Measurements from ENCODE around the gene CBR3. TPM values are rescaled to one million over a fixed set of nuclear protein-coding genes. Genes with fewer than 3 reads are reported as not detected.

The CBR3 gene
- total RNA-seq, 4 donors from 2014 or later, result 2.7 to 5.1 (median 3.2) TPM; not detected in 1

DNA sequence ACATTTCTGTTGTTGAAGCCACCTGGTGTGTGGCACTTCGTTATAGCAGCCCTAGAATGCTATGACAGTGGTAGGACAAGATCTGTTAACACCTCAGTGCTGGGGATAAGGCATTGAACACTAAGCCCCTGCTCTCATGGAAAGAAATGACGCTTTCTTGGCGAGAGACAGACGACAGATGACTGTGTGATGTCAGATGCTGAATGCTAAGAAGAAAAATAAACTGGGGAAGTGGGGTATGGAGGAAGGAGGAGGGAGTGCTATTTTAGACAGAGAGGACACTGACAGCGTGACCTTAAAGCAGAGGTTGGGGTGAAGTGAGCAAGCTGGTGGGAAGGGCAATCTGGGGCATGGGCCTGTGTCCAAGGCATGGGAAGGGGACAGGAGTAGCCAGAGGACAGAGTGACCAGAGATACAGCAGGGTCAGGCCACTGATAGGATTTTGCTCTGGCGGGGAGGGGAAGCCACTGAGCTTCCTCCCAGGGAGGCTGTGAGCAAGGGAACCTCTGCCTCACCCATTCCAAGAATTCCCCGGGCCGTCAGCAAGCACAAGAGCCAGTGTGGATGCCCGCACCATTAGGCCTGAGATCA, 37.0 kb downstream of the CBR3 start:
- DNase-seq, result no peak
- H3K4me3 ChIP-seq, result no peak overlapping the region
- H3K9me3 ChIP-seq, result no peaks in the 10 kb centered on the region
- no peaks in the 10 kb centered on the region for H3K4me1 ChIP-seq
- no peak overlapping the region for H3K27ac ChIP-seq
- TF ChIP-seq POLR2A (IDR thresholded peaks at IDR 0.05), result no peak
- TF ChIP-seq, protein P1, sequence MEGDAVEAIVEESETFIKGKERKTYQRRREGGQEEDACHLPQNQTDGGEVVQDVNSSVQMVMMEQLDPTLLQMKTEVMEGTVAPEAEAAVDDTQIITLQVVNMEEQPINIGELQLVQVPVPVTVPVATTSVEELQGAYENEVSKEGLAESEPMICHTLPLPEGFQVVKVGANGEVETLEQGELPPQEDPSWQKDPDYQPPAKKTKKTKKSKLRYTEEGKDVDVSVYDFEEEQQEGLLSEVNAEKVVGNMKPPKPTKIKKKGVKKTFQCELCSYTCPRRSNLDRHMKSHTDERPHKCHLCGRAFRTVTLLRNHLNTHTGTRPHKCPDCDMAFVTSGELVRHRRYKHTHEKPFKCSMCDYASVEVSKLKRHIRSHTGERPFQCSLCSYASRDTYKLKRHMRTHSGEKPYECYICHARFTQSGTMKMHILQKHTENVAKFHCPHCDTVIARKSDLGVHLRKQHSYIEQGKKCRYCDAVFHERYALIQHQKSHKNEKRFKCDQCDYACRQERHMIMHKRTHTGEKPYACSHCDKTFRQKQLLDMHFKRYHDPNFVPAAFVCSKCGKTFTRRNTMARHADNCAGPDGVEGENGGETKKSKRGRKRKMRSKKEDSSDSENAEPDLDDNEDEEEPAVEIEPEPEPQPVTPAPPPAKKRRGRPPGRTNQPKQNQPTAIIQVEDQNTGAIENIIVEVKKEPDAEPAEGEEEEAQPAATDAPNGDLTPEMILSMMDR (IDR thresholded peaks at IDR 0.05), result no peak
- no peaks in the 10 kb centered on the region for H3K27me3 ChIP-seq
- peaks cover 0 to 22% (median 0%) of the 10 kb centered on the region in 3 donors for H3K36me3 ChIP-seq

GRCh38 chr21:36174780-36175179, 39.9 kb downstream of the CBR3 start:
- H3K4me1 ChIP-seq, result no peaks in the 10 kb centered on the region
- no peak overlapping the region for H3K27ac ChIP-seq
- H3K36me3 ChIP-seq, result peaks cover 0 to 5% (median 0%) of the 10 kb centered on the region in 3 donors
- TF ChIP-seq, protein P1 (IDR thresholded peaks at IDR 0.05), result no peak
- no peak for TF ChIP-seq POLR2A (IDR thresholded peaks at IDR 0.05)
- no peak overlapping the region for H3K4me3 ChIP-seq
- H3K27me3 ChIP-seq, result no peaks in the 10 kb centered on the region
- H3K9me3 ChIP-seq, result no peaks in the 10 kb centered on the region
- DNase-seq, result no peak

GRCh38 chr21:36175771-36176565, 41.1 kb downstream of the CBR3 start:
- Histone ChIP-seq H3K27ac (no peak overlapping the region), H3K36me3 (no peaks in the 10 kb centered on the region), H3K4me1 (no peaks in the 10 kb centered on the region), H3K9me3 (no peaks in the 10 kb centered on the region), H3K27me3 (no peaks in the 10 kb centered on the region), H3K4me3 (no peak overlapping the region)
- DNase-seq, result no peak
- TF ChIP-seq, protein P1 (IDR thresholded peaks at IDR 0.05), result no peak
- no peak for TF ChIP-seq POLR2A (IDR thresholded peaks at IDR 0.05)

GRCh38 chr21:36178349-36178748, 43.5 kb downstream of the CBR3 start:
- no peak overlapping the region for H3K4me3 ChIP-seq
- no peak overlapping the region for H3K27ac ChIP-seq
- DNase-seq, result no peak
- no peaks in the 10 kb centered on the region for H3K4me1 ChIP-seq
- no peaks in the 10 kb centered on the region for H3K9me3 ChIP-seq
- TF ChIP-seq, protein P1 (IDR thresholded peaks at IDR 0.05), result no peak
- TF ChIP-seq POLR2A (IDR thresholded peaks at IDR 0.05), result no peak
- H3K27me3 ChIP-seq, result no peaks in the 10 kb centered on the region
- H3K36me3 ChIP-seq, result no peaks in the 10 kb centered on the region

GRCh38 chr21:36179145-36179544, 44.3 kb downstream of the CBR3 start:
- Histone ChIP-seq H3K4me3 (no peak overlapping the region), H3K4me1 (no peaks in the 10 kb centered on the region), H3K9me3 (no peaks in the 10 kb centered on the region), H3K27ac (no peak overlapping the region), H3K27me3 (no peaks in the 10 kb centered on the region), H3K36me3 (no peaks in the 10 kb centered on the region)
- no peak for TF ChIP-seq POLR2A (IDR thresholded peaks at IDR 0.05)
- TF ChIP-seq, protein P1 (IDR thresholded peaks at IDR 0.05), result no peak
- no peak for DNase-seq
